Body of pancreas (tissue), 4 donors: ENCODE data around the gene REST.

ENCODE experiments used
- CTCF ChIP-seq, 7 experiments: fragments of 450-650 bp in 4 of 7; fragments of 200-600 bp in 3 of 7; sonication (generic) in 3 of 7; IDR thresholded peaks; one replicate each; pipeline ENCODE4 v1.5.1; 2016 to 2019; ENCODE audit warnings: antibody characterized with exemption in 7 of 7
- POLR2A ChIP-seq, 3 donors: fragments of 450-650 bp; IDR thresholded peaks; one replicate each; pipeline ENCODE4 v1.6.1; 2016; ENCODE audit warnings: antibody characterized with exemption in 3 of 3, mild to moderate bottlenecking in 2 of 3

- no peak for TF ChIP-seq CTCF (IDR thresholded peaks at IDR 0.05)
- no peak for TF ChIP-seq POLR2A (IDR thresholded peaks at IDR 0.05)
Measured at GRCh38 chr4:56937262-56937661, 29.6 kb downstream of the REST start.
